Suprapubic skin (tissue), 2 donors: Measurements from ENCODE around the gene OR5C1.

Experiments
- EP300 ChIP-seq: sonication (generic); formaldehyde crosslinking; IDR thresholded peaks from one replicate; pipeline ENCODE4 v1.6.1; 2017; ENCODE audit warnings: antibody characterized with exemption
- POLR2A ChIP-seq, 2 donors: fragments of 450-650 bp; IDR thresholded peaks; one replicate each; pipeline ENCODE4 v1.6.1; 2017; ENCODE audit warnings: antibody characterized with exemption in 2 of 2, mild to moderate bottlenecking in 2 of 2, moderate library complexity in 2 of 2

- TF ChIP-seq EP300 (no peak), POLR2A (IDR thresholded peaks at IDR 0.05) (no peak)
These were observed 27.6 kb downstream of the OR5C1 start for GRCh38 chr9:122816163-122816867.
